HCT116 (cell line): ENCODE results near the gene AADAT. TPM values are rescaled to one million over a fixed set of nuclear protein-coding genes. Genes with fewer than 3 reads are reported as not detected.

ENCODE experiments used
- ATAC-seq: fragments of 200-7000 bp; cut with Tn5 transposase; 2 replicates; pipeline ENCODE4 v1.9.1; 2020; ENCODE audit warnings: mild to moderate bottlenecking, moderate library complexity
- BruUV-seq: library from RNA; stranded (reverse); fragments of 400-500 nt; replicated peaks from 2 replicates; lab custom pipeline; 2021; lab: Mats Ljungman, UMichigan
- CTCF ChIA-PET: fragments of 300-600 bp; sonication (Branson Sonifier 250); formaldehyde crosslinking; loops from one replicate; lab custom pipeline; 2021; ENCODE audit warnings: antibody characterized with exemption; lab: Charles Lee
- POLR2A ChIA-PET: fragments of 300-600, 350-600 bp; sonication (Branson Sonifier 250); formaldehyde crosslinking; loops from one replicate; lab custom pipeline; 2021; ENCODE audit warnings: antibody characterized with exemption; lab: Charles Lee
- RAD21 ChIA-PET, 2 experiments: fragments of 300-600 bp; sonication (Branson Sonifier 250); formaldehyde crosslinking; loops; one replicate each; lab custom pipeline; 2023; ENCODE audit warnings: low total read pairs in 2 of 2; ENCODE audit not compliant: uncharacterized antibody in 2 of 2, unreplicated experiment in 2 of 2, low non-redundant PET in 1 of 2; lab: Charles Lee
- DNase-seq: peaks from one replicate; pipeline ENCODE4 v3.0.0-alpha.2; 2010; ENCODE audit warnings: low read depth, low spot score
- H2AFZ ChIP-seq: fragments of 200-600 bp; shearing (Covaris generic), sonication (generic); 2 replicates; pipeline ENCODE4 v1.6.1; 2017; ENCODE audit warnings: low read depth, mixed run types, mixed read lengths, antibody characterized with exemption, low read length; ENCODE audit not compliant: poor library complexity, severe bottlenecking
- H3K27ac ChIP-seq: 2 replicates; pipeline ENCODE4 v1.5.1; 2012; ENCODE audit warnings: low read depth, low read length
- H3K27me3 ChIP-seq: fragments of 200-600 bp; sonication (generic); 2 replicates; pipeline ENCODE4 v1.6.1; 2016; ENCODE audit warnings: mixed run types, low read length, mixed read lengths; ENCODE audit not compliant: insufficient read depth
- H3K36me3 ChIP-seq, 2 experiments: fragments of 200-500 bp in 1 of 2; fragments of 200-600 bp in 1 of 2; sonication (Bioruptor generic) in 1 of 2; sonication (generic) in 1 of 2; 2 replicates each; pipeline versions ENCODE4 v1.5.1 to v1.6.1; 2014 to 2016; ENCODE audit warnings: low read length in 2 of 2, inconsistent platforms in 1 of 2, mixed read lengths in 1 of 2, mixed run types in 1 of 2; ENCODE audit not compliant: insufficient read depth in 2 of 2, control insufficient read depth in 1 of 2
- H3K4me1 ChIP-seq, 2 experiments: fragments of 200-600 bp in 1 of 2; sonication (generic) in 1 of 2; 2 replicates each; pipeline versions ENCODE4 v1.5.1 to v1.6.1; 2012 to 2017; ENCODE audit warnings: low read length in 2 of 2, inconsistent platforms in 1 of 2, mild to moderate bottlenecking in 1 of 2, mixed read lengths in 1 of 2, mixed run types in 1 of 2, moderate library complexity in 1 of 2; ENCODE audit not compliant: insufficient read depth in 2 of 2, control insufficient read depth in 1 of 2
- H3K4me2 ChIP-seq: fragments of 200-600 bp; sonication (generic); 2 replicates; pipeline ENCODE4 v1.6.1; 2017; ENCODE audit warnings: mixed run types, low read length, mixed read lengths
- H3K4me3 ChIP-seq, 2 experiments: fragments of 200-600 bp in 1 of 2; sonication (generic) in 1 of 2; replicated peaks in 1 of 2; 2 replicates each; pipeline ENCODE4 v1.5.1; 2011 to 2016; ENCODE audit warnings: low read length in 2 of 2, control low read depth in 1 of 2, low read depth in 1 of 2, mild to moderate bottlenecking in 1 of 2, mixed read lengths in 1 of 2, mixed run types in 1 of 2
- H3K79me2 ChIP-seq: fragments of 200-600 bp; sonication (generic); 2 replicates; pipeline ENCODE4 v1.6.1; 2017; ENCODE audit warnings: mild to moderate bottlenecking, mixed run types, low read length, moderate library complexity, mixed read lengths; ENCODE audit not compliant: insufficient read depth
- H3K9ac ChIP-seq: fragments of 200-600 bp; sonication (generic); 2 replicates; pipeline ENCODE4 v1.6.1; 2016; ENCODE audit warnings: low read length, mixed read lengths
- H3K9me2 ChIP-seq: fragments of 200-600 bp; sonication (generic), shearing (Covaris generic); 2 replicates; pipeline ENCODE4 v1.6.1; 2017; ENCODE audit warnings: mixed run types, mild to moderate bottlenecking, moderate library complexity; ENCODE audit not compliant: insufficient read depth
- H3K9me3 ChIP-seq, 2 experiments: fragments of 200-500 bp in 1 of 2; fragments of 200-600 bp in 1 of 2; sonication (Bioruptor generic) in 1 of 2; sonication (generic) in 1 of 2; 2 replicates each; pipeline ENCODE4 v1.6.1; 2014 to 2017; ENCODE audit warnings: low read length in 2 of 2, mixed read lengths in 2 of 2, inconsistent platforms in 1 of 2, low read depth in 1 of 2, mild to moderate bottlenecking in 1 of 2, mixed run types in 1 of 2, moderate library complexity in 1 of 2; ENCODE audit not compliant: control insufficient read depth in 1 of 2, insufficient read depth in 1 of 2
- H4K20me1 ChIP-seq: fragments of 200-600 bp; sonication (generic), shearing (Covaris generic); 2 replicates; pipeline ENCODE4 v1.6.1; 2017; ENCODE audit warnings: mixed run types, mild to moderate bottlenecking, moderate library complexity; ENCODE audit not compliant: insufficient read depth
- CBX3 ChIP-seq: IDR thresholded peaks from 2 replicates; pipeline ENCODE4 v1.6.1; 2012; ENCODE audit warnings: low read depth
- CTCF ChIP-seq, 3 experiments: fragments of 200-600 bp in 1 of 3; sonication (generic) in 1 of 3; IDR thresholded peaks in 2 of 3; conservative IDR thresholded peaks in 1 of 3; 2 replicates each; pipeline ENCODE4 v1.5.1; 2012 to 2017; ENCODE audit warnings: low read depth in 2 of 3, low read length in 2 of 3, antibody characterized with exemption in 1 of 3, borderline replicate concordance in 1 of 3, control low read depth in 1 of 3, mild to moderate bottlenecking in 1 of 3, mixed read lengths in 1 of 3, mixed run types in 1 of 3, moderate library complexity in 1 of 3; ENCODE audit not compliant: insufficient read depth in 1 of 3
- ELF1 ChIP-seq: IDR thresholded peaks from 2 replicates; pipeline ENCODE4 v1.6.1; 2012; ENCODE audit warnings: low read depth, borderline replicate concordance
- EZH2phosphoT487 ChIP-seq: fragments of 200-600 bp; IDR thresholded peaks from 2 replicates; pipeline ENCODE4 v1.6.1; 2018; ENCODE audit warnings: antibody characterized with exemption, borderline replicate concordance
- FOSL1 ChIP-seq: IDR thresholded peaks from 2 replicates; pipeline ENCODE4 v1.6.1; 2012; ENCODE audit warnings: low read depth
- JUND ChIP-seq: IDR thresholded peaks from 2 replicates; pipeline ENCODE4 v1.6.1; 2012
- RAD21 ChIP-seq: IDR thresholded peaks from 2 replicates; pipeline ENCODE4 v1.6.1; 2012; ENCODE audit warnings: low read depth, mild to moderate bottlenecking
- SRF ChIP-seq: IDR thresholded peaks from 2 replicates; pipeline ENCODE4 v1.6.1; 2012; ENCODE audit warnings: low read depth
- ZNF274 ChIP-seq: fragments of 200-500 bp; sonication (Bioruptor generic); IDR thresholded peaks from 2 replicates; pipeline ENCODE4 v1.6.1; 2014; ENCODE audit warnings: mild to moderate bottlenecking, low read depth, low read length, inconsistent platforms
- intact Hi-C: fragments of 100-400 bp; cut with micrococcal nuclease; formaldehyde crosslinking; loops from 2 replicates; pipeline ENCODE4 v1.10.0; 2022
- total RNA-seq: library from RNA; stranded (reverse); gene quantifications from one replicate; pipeline ENCODE4 v1.2.1, GENCODE V29; 2021; ENCODE audit not compliant: unreplicated experiment
- TF ChIP-seq, protein P1 (sequence below): IDR thresholded peaks from 2 replicates; pipeline ENCODE4 v1.6.1; 2012
- TF ChIP-seq, protein P2 (sequence below): IDR thresholded peaks from 2 replicates; pipeline ENCODE4 v1.6.1; 2012

Gene AADAT
- total RNA-seq, 1 experiment from 2014 or later, result 15.4 TPM

DNA sequence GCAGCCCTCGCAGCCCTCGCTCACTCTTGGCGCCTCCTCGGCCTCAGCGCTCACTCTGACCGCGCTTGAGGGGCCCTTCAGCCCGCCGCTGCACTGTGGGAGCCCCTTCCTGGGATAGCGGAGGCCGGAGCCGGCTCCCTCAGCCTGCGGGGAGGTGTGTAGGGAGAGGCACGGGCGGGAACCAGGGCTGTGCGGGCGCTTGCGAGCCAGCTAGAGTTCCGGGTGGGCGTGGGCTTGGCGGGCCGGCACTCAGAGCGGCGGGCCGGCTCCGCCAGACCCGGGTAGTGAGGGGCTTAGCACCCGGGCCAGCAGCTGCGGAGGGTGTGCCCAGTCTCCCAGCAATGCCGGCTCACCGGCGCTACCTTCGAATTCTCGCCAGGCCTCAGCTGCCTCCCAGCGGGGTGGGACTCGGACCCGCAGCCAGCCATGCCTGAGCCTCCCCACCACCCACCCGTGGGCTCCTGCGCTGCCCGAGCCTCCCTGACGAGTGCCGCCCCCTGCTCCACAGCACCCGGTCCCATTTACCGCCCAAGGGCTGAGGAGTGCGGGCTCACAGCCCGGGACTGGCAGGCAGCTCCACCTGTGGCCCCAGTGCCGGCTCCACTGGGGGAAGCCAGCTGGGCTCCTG, 1.4 kb upstream of the AADAT start:
- Histone ChIP-seq H3K36me3 (peaks cover 7 to 9% of the 10 kb centered on the region in 2 experiments; a peak in 3 of 4 replicates), H3K4me3 (no peak overlapping the region), H3K9me2 (no peaks in the 10 kb centered on the region), H3K9ac (no peak overlapping the region), H4K20me1 (no peaks in the 10 kb centered on the region), H2AFZ (peak overlapping the region; percentile 77), H3K79me2 (peaks cover 10% of the 10 kb centered on the region), H3K27me3 (0 out of 2 replicates have a peak, but pooled peaks cover 2% of the 10 kb centered on the region), H3K27ac (no peak overlapping the region), H3K4me2 (peak overlapping the region; percentile 99), H3K9me3 (no peaks in the 10 kb centered on the region), H3K4me1 (peaks cover 9 to 20% of the 10 kb centered on the region in 2 experiments)
- ATAC-seq (no peak), DNase-seq (no peak)
- CTCF ChIA-PET, result no interaction called here
- RAD21 ChIA-PET, result no interaction called here
- no TSS peak for BruUV-seq
- POLR2A ChIA-PET, result no interaction called here
- intact Hi-C loops, result no loop called here
- no peak for TF ChIP-seq ELF1
- no peak for TF ChIP-seq CBX3
- TF ChIP-seq, protein P1, sequence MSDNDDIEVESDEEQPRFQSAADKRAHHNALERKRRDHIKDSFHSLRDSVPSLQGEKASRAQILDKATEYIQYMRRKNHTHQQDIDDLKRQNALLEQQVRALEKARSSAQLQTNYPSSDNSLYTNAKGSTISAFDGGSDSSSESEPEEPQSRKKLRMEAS, result no peak
- TF ChIP-seq, protein P2, sequence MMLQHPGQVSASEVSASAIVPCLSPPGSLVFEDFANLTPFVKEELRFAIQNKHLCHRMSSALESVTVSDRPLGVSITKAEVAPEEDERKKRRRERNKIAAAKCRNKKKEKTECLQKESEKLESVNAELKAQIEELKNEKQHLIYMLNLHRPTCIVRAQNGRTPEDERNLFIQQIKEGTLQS, result no peak
- no peak for TF ChIP-seq SRF
- no peak for TF ChIP-seq FOSL1
- no peak for TF ChIP-seq ZNF274
- no peak for TF ChIP-seq JUND
- TF ChIP-seq EZH2phosphoT487, result no peak
- no peak for TF ChIP-seq CTCF (IDR thresholded peaks at IDR 0.05 in 2 of 3, conservative IDR thresholded peaks at IDR 0.05 in 1 of 3; ENCODE audit: borderline replicate concordance in 1 of 3, insufficient read depth in 1 of 3, low read depth in 2 of 3, low read length in 2 of 3)
- TF ChIP-seq RAD21, result no peak
